ENCODE results near the gene CLK4.

CLK4 gene

DNA sequence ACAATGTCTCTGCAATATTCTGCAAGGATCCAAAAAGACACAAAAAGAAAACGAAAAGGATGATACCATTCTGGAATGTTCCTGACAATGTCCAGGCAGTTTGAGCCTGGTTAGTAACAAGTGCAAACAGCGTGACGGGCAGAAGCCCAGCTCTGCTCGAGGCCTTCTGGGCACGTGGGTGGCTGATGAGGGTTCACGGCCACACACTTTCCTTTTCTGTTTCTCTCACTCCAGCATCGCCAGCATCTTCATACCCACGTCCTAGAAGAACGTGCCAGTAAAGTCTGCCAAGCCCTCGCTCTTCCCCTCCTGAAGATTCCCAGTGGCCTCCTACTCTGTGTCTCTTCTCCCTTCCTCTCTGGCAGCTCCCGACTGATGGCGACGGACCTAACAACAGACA lies 73.3 kb downstream of the CLK4 start:
- DNase-seq (ENCODE audit: low read depth in 2 of 2), result no peak
